ENCODE data around the gene GOLPH3.
"Not testable (repeated sequence)": the region's sequence is repeated elsewhere in the genome, so short reads cannot be mapped to it uniquely, and the experiment has no call there.

The GOLPH3 gene

GRCh38 chr5:32174011-32174870 lies at the start of gene GOLPH3:
Gene GOLPH3 (minus strand): TSS chr5:32174319. CDS start chr5:32174034, 285 bp downstream.
- TF ChIP-seq CTCF (IDR thresholded peaks at IDR 0.05; ENCODE audit: control insufficient read depth, insufficient read depth, low read depth, low read length, missing control alignments) = no peak
- peak within 1 kb of the TSS; percentile 85 for H3K4me3 ChIP-seq (ENCODE audit: control insufficient read depth, low read depth, low read length)
- DNase-seq (ENCODE audit: low read depth) = peak; percentile 42

DNA sequence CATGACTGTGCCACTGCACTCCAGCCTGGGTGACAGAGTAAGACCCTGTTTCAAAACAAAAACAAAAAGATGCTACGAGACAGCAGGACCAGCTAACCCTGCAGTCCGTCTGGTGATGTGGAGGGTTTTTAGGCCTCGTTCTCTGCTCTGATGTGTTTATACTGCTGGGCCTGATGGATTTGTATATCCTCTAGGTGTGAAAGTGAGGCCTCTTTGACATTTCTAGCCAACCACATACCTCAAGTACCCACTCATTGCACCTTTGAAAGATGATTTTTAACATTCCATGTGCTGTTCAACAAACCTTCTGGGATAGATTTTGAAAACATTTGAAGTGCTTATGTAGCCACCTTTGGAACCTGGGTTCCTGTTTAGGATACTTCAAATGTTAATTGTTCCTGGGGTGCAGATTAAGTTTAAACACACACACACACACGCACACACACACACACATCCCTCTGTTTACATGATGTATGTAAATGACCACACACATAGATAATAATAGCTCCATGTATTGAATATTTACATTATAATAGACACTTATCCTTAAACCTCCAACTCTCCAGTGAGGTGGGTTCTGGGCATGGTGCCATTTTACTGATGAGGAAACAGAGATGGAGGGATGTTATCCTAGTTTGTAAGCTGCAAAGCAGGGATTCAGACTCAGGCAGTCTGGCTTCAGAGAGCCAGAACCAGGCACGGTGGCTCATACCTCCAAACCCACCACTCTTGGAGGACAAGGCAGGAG lies 48.8 kb upstream of the GOLPH3 start:
- no peak for DNase-seq (ENCODE audit: low read depth)
- no peak for TF ChIP-seq CTCF (IDR thresholded peaks at IDR 0.05; ENCODE audit: control insufficient read depth, insufficient read depth, low read depth, low read length, missing control alignments)
- H3K4me3 ChIP-seq (ENCODE audit: control insufficient read depth, low read depth, low read length) = no peak overlapping the region

DNA sequence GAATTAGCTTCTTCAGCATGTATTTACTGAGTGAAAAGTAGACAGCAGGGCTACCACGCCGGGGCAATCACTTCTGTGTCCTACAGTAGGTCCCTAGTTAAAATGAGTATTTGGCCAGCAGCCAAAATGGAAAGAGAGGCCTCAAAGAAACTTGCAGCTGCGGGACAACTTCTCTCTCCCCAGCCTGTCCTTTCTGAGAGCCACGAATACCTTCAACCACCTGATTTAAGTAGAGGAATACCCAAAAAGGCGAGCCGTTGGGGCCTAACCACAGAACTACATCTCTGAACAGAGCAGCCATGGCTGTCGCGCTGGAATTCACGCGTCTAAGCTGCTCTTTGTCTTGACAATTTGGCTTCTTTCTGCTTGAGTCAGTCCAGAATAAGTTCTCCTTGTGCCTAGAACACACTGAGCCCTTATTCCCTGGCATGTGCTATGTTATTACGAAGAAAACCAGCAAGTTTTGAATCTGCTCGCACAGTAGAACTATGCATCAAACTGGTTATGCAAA lies 43.8 kb upstream of the GOLPH3 start:
- DNase-seq (ENCODE audit: low read depth) = no peak
- H3K4me3 ChIP-seq (ENCODE audit: control insufficient read depth, low read depth, low read length) = no peak overlapping the region
- no peak for TF ChIP-seq CTCF (IDR thresholded peaks at IDR 0.05; ENCODE audit: control insufficient read depth, insufficient read depth, low read depth, low read length, missing control alignments)

- not testable (repeated sequence) for H3K4me3 ChIP-seq (ENCODE audit: control insufficient read depth, low read depth, low read length); DNase-seq (ENCODE audit: low read depth)
These were observed 40.2 kb upstream of the GOLPH3 start for GRCh38 chr5:32214344-32214743.

- DNase-seq (ENCODE audit: low read depth) = no peak
- TF ChIP-seq CTCF (IDR thresholded peaks at IDR 0.05; ENCODE audit: control insufficient read depth, insufficient read depth, low read depth, low read length, missing control alignments) = no peak
- no peak overlapping the region for H3K4me3 ChIP-seq (ENCODE audit: control insufficient read depth, low read depth, low read length)
These were observed 36.0 kb upstream of the GOLPH3 start for GRCh38 chr5:32210151-32210550.

GRCh38 chr5:32208837-32209236 lies 34.7 kb upstream of the GOLPH3 start:
- not testable (repeated sequence) for DNase-seq (ENCODE audit: low read depth); H3K4me3 ChIP-seq (ENCODE audit: control insufficient read depth, low read depth, low read length)

DNA sequence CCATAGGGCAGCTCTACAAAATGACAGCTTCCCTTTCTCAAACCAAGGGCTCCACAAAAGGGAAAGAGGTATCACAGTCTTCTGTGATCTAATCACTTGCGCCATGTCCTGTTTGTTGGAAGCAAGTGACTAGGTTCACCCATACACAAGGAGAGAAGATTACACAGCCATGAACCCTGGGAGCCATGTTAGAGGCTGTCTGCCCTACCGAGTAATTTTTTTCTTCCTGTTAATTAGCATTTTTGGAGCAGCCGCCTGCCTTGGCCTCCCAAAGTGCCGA lies 33.2 kb upstream of the GOLPH3 start:
- no peak for TF ChIP-seq CTCF (IDR thresholded peaks at IDR 0.05; ENCODE audit: control insufficient read depth, insufficient read depth, low read depth, low read length, missing control alignments)
- H3K4me3 ChIP-seq (ENCODE audit: control insufficient read depth, low read depth, low read length) = no peak overlapping the region
- no peak for DNase-seq (ENCODE audit: low read depth)

All from AG09309 (cell line).